ENCODE results near the gene DSCAML1. TPM values are rescaled to one million over a fixed set of nuclear protein-coding genes. Genes with fewer than 3 reads are reported as not detected.

DSCAML1 gene
- total RNA-seq, 2 donors from 2014 or later = 0.67 to 1.3 TPM

DNA sequence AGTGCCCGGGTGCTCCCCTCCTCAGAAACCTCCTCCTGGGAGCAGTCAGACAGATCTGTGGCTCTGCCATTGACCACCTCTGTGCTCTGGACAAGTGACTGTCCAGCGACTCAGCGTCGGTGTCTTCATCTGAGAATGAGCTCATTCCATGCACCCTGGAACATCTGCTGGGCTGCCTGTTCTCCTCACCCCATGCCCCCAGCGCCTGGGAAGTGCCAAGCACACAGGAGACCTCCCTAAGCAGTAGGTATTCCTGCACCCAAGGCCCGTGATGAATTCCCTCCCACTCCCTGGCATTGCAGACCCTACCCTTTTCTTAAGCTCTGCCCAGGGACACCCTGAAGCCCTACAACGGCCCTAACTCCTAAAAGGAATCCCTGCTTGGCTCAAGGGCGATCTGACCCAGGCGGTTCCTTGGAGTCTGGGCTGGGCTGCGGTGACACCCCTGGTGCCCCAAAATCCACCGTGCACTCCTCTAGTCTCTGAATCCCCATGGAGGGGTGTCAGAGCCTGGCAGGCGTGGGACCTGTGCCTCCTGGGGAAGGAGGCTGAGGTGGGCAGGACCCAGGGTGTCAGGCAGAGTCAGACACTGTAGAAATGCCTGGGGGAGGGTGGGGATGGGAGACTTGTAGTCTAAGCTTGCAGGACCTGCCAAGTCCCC is 377.4 kb downstream of the DSCAML1 start:
- no peak for DNase-seq (ENCODE audit: low spot score)
- TF ChIP-seq, protein P1, sequence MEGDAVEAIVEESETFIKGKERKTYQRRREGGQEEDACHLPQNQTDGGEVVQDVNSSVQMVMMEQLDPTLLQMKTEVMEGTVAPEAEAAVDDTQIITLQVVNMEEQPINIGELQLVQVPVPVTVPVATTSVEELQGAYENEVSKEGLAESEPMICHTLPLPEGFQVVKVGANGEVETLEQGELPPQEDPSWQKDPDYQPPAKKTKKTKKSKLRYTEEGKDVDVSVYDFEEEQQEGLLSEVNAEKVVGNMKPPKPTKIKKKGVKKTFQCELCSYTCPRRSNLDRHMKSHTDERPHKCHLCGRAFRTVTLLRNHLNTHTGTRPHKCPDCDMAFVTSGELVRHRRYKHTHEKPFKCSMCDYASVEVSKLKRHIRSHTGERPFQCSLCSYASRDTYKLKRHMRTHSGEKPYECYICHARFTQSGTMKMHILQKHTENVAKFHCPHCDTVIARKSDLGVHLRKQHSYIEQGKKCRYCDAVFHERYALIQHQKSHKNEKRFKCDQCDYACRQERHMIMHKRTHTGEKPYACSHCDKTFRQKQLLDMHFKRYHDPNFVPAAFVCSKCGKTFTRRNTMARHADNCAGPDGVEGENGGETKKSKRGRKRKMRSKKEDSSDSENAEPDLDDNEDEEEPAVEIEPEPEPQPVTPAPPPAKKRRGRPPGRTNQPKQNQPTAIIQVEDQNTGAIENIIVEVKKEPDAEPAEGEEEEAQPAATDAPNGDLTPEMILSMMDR (IDR thresholded peaks at IDR 0.05) = no peak
- H3K27me3 ChIP-seq = no peaks in the 10 kb centered on the region
- no peak overlapping the region for H3K4me3 ChIP-seq
- H3K4me1 ChIP-seq = no peaks in the 10 kb centered on the region
- H3K36me3 ChIP-seq = no peaks in the 10 kb centered on the region
- no peak overlapping the region for H3K27ac ChIP-seq
- H3K9me3 ChIP-seq = no peaks in the 10 kb centered on the region

DNA sequence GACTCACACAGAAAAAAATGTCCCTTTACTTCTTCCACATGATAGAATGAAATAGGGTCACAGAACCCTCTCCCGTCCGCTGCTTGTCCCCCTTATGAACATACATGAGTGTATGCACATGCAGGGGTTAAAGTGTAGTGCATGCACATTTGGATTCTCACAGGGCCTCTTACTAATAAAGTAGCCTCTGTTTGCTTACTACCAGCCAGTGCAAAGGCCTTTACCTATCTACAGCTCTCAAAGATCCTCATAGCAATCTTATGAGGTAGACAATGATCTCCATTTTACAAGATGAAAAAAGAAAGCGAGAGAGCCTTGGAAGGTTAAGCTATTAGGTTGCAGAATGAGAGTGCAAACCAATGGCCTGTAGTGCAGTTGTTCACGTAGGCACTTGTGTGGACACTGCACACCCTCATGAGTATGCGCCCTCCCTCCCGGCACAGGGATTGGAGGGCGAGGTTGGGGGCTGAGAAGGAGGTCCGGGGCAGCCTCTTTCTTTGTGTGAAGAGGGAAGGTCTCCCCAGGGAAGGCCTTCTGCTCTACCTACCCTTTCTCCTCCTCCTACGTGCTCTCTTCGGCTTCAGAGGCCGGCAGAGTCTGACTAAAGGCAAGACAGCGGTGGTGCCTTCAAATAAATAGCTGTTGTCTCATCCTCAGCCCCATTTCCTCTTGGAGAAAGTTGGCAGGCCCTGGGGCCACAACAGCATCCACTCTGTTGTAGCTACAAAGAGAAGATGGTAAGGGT is 378.1 kb downstream of the DSCAML1 start:
- H3K4me3 ChIP-seq = no peak overlapping the region
- no peaks in the 10 kb centered on the region for H3K9me3 ChIP-seq
- H3K36me3 ChIP-seq = no peaks in the 10 kb centered on the region
- H3K27ac ChIP-seq = no peak overlapping the region
- H3K27me3 ChIP-seq = no peaks in the 10 kb centered on the region
- DNase-seq (ENCODE audit: low spot score) = no peak
- TF ChIP-seq, protein P1 (IDR thresholded peaks at IDR 0.05) = no peak
- no peaks in the 10 kb centered on the region for H3K4me1 ChIP-seq

DNA sequence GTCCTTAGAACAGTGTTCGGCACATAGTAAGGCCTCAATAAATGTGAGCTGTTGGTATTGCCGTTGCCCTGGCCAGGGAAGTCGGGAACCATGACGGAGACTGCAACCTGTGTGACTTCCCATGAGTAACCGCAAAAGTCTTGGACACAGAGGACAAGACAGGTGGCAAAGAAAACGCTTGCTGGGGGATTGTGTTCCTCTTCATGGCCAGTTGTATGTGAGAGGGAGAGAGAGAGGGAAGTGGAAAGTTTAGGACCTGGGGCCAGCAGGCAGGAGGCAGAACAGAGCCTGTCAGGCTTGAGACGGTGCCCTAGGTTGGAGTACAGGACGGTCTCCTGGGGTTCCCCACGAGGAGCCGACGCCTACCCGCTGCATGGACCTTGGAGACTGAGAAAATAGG is 379.2 kb downstream of the DSCAML1 start:
- H3K27me3 ChIP-seq = no peaks in the 10 kb centered on the region
- no peaks in the 10 kb centered on the region for H3K4me1 ChIP-seq
- no peak for DNase-seq (ENCODE audit: low spot score)
- no peaks in the 10 kb centered on the region for H3K9me3 ChIP-seq
- TF ChIP-seq, protein P1 (IDR thresholded peaks at IDR 0.05) = no peak
- H3K4me3 ChIP-seq = no peak overlapping the region
- no peak overlapping the region for H3K27ac ChIP-seq
- no peaks in the 10 kb centered on the region for H3K36me3 ChIP-seq

DNA sequence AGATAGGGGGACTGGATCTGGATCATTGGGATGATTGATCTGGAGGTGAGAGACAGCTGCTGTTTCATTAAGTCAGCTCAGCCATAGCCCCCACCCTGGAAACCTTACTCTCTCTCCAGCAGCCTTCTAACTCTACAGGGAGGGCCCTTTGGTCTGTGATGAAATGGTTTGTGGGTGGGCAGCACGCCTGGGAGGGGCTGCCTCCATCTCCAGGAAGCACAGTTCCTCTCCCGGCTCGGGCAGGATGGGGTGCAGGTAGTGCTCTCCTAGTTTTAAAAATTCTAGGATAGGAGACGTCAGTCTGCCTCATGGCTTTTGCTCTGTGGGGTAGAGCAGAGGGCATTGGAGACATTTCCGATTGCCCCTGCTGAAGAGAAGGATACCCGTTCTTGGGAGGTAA is 379.7 kb downstream of the DSCAML1 start:
- H3K27me3 ChIP-seq = no peaks in the 10 kb centered on the region
- no peaks in the 10 kb centered on the region for H3K36me3 ChIP-seq
- H3K27ac ChIP-seq = no peak overlapping the region
- no peak for DNase-seq (ENCODE audit: low spot score)
- H3K4me3 ChIP-seq = no peak overlapping the region
- H3K4me1 ChIP-seq = no peaks in the 10 kb centered on the region
- H3K9me3 ChIP-seq = no peaks in the 10 kb centered on the region
- TF ChIP-seq, protein P1 (IDR thresholded peaks at IDR 0.05) = no peak

DNA sequence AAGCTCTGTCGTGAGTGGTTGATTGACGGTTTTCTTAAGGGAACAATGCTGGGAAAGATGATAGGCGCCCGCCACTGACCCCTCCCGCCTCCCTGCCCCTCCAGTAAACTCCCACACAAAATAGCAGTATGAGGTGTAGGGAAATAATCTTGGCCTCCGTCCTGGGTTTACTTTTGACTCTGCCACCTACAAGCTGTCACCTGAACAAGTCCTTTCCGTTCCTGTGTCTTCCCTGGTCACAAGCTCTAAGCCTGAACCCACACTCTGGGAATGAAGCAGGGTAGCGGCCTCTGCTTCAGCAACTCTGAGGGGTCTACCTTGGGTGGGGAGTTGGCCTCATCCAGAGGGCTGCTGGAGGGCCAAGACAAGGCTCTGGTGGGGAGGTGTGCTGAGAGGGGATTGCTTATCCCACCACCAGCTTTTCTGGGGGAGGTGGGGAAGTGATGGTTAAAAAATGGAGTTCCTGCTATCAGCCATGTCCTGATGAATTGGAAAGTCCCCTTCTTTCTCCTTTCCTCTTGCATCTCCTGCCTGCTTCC is 381.6 kb downstream of the DSCAML1 start:
- H3K4me3 ChIP-seq = no peak overlapping the region
- H3K4me1 ChIP-seq = no peaks in the 10 kb centered on the region
- H3K27me3 ChIP-seq = no peaks in the 10 kb centered on the region
- no peaks in the 10 kb centered on the region for H3K9me3 ChIP-seq
- TF ChIP-seq, protein P1 (IDR thresholded peaks at IDR 0.05) = no peak
- H3K27ac ChIP-seq = no peak overlapping the region
- H3K36me3 ChIP-seq = no peaks in the 10 kb centered on the region
- no peak for DNase-seq (ENCODE audit: low spot score)

Measured in right atrium auricular region (tissue), 2 donors.